Stimulated activated naive CD8-positive, alpha-beta T cell treated with anti-CD3 and anti-CD28 coated beads, Interleukin-15, Interleukin-2, amounts not matched to agents 100 U/mL and 50 U/mL, for 24 hours (primary cell): Measurements from ENCODE around the gene ADGRD1.

Experiments used
- ATAC-seq: fragments of 150-1000 bp; cut with Tn5 transposase; one replicate; pipeline ENCODE4 v1.10.0; 2021
- DNase-seq: peaks from one replicate; pipeline ENCODE4 v3.0.0; 2021

The ADGRD1 gene

DNA sequence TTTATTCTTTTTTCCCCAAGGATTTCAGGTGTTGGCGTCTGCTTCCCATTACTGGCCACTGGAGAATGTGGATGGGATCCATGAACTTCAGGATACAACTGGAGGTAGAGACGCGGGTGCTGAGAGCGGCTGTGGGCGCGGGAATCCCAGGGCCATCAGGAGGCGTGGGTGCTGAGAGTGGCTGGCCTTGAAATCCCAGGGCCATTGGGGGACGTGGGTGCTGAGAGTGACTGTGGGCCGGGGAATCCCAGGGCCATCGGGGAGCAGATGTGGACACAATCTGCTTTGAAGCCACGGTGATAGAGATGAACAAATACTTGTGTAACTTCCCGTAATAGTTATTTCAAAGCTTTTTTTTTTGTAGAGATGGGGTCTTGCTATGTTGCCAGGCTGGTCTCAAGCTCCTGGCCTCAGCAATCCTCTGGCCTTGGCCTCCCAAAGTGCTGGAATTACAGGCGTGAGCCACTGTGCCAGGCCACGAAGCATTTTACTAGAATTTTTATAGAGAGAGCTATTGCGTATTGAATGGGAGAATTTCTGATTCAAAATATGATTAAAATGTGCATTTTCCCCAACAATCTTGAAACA lies 12.8 kb downstream of the ADGRD1 start:
- DNase-seq (no peak), ATAC-seq (no peak)

DNA sequence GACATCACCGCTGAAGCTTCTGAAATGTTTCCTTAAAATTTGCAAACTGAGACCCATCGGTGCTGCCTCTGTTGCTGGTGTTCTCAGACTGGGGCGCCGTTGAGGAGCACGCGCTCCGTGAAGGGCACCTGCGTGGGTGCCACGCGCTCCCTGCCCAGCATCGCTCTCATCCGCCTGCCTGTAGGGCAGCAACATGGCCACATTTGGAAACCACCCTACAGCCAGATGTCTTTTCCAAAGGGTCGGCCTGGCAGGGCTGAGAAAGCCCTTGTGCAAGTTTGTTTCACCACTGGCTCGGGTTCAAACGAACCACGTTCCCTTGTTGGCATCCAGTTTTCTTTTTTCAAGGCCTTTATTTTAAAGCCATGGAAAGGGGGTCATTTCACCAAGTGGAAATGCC lies 13.9 kb downstream of the ADGRD1 start:
- ATAC-seq (no peak), DNase-seq (no peak)

DNA sequence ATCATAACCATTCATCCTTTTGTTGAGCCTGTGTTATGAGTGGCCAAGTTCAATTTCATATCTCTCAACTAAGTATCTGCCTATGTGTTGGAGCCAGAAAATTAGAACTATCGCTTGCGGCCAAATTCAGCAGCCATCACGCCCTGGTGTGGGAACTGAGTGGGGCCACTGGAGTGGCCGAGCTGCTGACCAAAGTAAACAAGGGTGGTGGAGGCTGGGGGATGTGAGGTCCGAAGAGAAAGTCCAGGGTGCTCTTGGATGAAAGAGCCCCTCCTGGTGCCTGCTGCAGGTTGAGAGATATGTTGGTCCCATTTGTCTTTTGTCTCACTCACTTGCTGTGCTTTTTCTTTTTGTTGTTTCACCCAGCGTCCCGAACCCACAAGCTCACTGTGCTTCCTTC lies 14.9 kb downstream of the ADGRD1 start:
- ATAC-seq (no peak), DNase-seq (no peak)

DNA sequence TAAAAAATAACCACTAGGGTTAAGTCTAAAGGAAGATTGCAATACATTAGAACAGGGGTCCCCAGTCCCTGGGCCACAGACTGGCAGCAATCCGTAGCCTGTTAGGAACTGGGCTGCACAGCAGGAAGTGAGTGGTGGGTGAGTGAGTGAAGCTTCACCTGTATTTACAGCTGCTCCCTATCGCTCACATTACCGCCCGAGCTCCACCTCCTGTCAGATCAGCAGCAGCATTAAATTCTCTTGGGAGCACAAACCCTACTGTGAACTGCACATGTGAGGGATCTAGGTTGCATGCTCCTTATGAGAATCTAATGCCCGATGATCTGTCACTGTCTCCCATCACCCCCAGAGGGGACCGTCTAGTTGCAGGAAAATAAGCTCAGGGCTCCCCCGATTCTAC lies 15.5 kb downstream of the ADGRD1 start:
- DNase-seq = no peak
- no peak for ATAC-seq

DNA sequence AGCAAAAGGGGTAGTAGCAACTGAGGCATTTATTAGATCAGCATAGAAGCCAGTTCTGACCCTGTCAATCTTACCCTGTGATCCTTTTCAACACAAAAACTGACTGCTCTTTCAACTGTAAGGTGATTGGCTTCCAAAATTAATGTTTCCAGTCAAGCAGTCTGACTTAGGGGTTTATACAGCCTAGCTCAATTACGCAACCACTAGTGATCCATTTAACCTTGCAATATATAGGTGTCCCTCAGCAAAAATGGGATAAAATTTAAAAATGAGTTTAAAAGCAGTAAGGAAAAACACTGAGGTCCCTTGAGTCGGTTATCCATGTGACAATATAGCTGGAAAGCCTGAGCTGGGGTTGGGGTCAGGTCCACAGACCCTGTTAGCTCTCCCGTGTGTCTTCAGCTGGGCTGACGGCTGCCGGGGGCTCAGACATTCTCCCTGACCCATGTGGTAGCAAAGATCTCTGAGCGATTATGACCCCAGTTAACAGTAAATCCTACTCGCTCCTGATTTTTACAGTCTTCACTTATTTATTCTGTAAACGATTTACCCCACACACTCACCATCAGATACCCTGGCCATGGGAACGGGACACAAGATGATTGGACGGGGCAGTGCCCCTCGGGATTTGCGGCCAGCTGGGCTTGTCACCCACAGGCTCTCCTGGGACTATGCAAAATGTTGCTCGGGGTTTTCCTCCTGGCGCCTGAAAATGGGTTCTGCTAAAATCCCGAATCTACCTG lies 16.6 kb downstream of the ADGRD1 start:
- ATAC-seq = no peak

DNA sequence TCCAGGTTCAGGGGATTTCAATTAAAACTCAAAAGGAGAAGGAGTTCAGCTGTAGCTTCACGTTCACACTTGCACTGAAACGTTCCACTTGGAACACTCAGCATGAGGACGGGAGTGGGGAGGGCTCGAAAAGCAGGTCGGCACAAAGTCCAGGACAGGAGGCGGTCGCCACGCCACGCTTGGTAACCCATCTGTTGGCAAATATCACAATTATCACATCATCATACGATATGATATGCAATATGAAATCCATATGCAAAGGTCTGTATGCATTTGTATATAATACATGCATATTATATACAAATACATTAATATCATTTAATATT lies 17.2 kb downstream of the ADGRD1 start:
- DNase-seq = no peak

More for the DNA sequence above, 16.6 kb downstream of the ADGRD1 start:
- DNase-seq = no peak

DNA sequence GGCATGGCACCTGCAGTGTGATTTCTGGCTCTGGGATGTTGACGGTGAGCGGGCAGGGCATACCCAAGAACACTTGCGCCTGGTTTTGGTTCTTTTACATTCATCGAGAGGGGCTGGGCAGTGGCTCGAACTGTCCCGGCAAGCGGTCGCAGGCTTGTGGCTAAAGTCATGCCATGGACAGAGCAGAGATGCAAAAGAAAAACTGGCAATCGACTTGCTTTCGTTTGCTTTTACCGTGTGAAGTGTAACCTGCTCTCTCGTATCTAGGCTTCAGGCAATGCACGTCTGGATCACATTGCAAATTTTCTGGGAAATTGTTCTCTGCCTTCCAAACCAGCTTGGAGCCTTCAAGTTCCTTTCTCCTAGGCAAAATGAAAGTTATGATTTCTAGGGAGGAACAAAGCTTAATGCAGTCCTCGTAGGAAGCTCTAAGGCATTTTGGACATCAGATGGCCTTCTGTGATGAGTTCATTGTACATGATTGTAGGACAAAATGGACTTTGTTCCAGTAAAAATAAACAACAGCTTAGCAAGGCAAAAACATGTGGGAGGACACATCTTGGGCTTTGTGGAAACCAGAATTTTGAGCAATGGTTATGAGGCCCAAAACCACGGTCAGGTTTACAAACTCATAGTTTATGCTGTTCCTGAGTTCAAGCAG lies 18.3 kb downstream of the ADGRD1 start:
- DNase-seq (no peak), ATAC-seq (no peak)

More for the DNA sequence above, 17.2 kb downstream of the ADGRD1 start:
- ATAC-seq = no peak

DNA sequence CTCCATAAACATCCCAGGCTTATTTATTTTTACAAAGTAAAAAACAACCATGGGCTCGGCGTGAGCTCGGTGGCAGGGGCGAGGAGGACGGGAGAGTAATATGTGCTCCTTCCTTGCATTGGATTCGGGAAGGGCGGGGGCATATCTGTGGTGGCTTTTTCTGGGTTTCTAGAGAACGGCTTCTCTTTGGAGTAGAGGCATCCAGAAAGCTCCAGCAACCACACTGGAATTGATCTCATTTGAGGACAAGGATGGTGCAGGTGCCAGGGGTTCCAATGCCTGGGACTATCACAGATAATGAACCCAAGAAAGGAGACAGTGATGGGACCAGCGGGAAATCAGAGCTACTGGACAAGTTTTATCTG lies 18.9 kb downstream of the ADGRD1 start:
- DNase-seq (no peak), ATAC-seq (no peak)

DNA sequence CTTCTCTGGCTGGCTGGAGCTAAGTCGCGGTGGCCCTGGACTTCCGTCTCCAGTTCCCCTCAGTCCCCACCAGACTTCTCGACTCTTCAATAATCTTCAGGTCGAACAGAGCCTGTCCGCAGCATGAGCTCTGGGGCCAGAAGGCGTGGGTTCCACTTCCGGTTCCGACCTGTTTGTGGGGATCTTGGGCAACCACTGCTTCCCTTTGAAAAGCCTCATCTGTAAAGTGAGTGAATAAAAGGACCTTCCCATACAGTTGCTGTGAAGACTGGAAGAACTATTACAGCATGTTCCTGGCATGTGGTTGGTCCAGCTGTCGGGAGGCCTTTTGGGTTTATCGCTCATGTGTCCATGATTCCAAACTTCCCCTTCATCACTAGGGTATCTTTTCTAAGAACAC lies 19.4 kb downstream of the ADGRD1 start:
- no peak for DNase-seq
- no peak for ATAC-seq

DNA sequence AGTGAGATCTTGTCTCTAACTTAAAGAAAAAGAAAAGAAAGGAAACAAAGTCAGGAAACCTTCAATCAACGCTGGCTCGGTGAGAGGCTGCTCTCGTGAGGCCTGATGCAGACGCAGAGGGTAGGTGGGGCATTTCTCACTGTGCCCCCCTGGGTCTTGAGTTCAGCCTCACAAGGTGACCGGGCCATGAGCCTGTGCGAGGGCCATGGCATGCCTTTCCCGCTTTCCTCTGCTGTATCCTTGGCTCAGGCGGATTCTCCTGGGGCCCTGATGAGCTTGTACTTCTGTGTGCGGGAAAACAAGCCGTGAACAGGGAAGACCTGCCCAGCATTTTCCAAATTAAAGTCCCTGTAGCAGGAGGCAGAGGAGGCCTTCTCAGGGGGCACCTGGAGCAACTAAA lies 20.2 kb downstream of the ADGRD1 start:
- ATAC-seq = no peak
- DNase-seq = no peak

DNA sequence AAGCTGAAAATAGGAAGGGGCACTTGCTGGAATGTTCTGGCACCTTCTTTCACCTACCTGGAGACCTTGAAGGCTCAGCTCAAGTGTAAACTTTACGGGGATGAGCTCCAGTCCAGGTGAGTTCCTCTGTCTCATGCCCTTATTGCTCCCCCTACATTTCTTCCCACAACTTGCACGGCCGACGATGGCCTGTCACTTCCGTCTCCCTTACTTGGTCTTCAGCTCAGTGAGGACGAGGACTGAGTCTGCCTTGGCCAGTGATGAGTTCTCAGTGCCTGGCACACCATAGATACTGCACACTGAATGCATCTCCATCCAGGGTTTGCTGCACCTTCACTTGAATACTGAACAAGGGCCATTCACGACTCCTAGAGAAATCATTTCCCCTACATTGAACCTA lies 21.4 kb downstream of the ADGRD1 start:
- ATAC-seq = no peak
- no peak for DNase-seq

DNA sequence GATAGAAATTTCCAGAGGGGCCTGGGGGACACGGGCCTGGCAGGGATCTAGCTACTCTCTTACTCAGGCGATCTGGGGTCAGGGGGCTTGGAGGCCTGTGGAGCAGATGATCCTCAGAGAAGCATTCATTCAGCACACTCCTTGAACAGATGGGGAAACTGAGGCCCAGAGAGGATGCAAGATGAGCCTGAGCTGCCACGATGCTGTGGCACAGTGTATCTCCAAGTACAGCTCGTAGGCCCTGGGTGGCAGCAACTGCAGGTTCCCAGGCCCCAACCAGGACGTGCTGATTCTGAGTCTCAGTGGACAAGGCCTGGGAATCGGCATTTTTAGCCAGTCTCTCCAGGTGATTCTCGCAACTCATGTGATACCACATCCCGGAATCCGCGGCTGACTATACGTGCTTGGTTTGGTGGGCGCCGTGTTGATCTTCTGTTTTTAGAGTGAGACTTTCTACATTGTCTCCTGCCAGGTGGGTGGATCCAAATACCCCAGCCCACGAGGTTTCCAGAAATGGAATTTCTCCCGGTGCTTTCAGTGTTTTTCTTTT lies 22.5 kb downstream of the ADGRD1 start:
- DNase-seq = no peak
- no peak for ATAC-seq

DNA sequence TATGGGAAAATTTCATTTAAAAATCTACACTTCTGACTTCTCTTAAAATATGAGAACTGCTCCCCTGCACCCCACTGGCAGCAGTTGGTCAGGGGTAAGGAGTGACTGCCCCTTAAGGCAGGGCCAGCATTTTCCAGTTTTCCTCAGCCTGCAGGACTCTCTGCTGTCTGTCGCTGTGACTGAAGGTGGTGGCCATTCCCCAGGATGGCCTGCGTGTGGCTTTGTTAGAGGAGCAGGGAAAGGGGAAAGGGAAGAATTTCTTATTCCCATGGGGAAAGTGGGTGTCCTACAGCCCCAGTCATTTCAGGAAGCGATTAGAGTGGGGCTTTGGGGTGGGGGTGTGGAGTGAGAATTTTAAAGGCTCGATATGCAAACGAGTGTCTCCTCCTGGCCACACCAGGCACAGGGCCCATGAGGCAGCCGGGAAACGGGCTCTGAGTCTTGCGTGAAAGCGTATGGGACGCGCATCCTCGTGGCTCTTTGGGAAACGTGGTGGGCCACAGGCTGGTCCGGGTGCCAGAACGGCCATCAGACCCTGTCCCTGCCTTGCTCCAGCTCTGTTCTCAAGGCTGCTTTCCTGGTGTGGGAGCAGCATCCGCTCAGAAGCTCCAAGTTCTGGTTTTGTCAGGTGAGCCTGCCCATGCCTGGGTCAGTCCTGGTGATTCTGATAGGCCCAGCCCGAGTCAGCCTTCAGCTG lies 23.5 kb downstream of the ADGRD1 start:
- ATAC-seq = no peak
- no peak for DNase-seq

DNA sequence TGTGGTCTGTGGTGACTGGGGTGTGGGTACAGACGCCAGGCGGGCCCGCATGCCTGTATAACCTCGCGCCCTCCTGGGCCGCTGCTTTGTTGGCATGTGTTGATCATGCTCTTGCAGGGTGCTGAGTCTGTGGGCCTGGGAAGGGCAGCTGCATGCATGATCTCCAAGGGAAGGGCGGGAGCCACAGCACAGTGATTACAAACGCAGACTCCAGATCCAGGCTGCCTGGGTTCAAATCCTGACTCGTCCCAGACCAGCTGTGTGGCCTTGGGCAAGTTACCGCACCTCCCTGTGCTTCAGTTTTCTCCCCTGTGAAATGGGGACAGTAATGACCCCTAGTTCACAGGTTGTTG lies 24.0 kb downstream of the ADGRD1 start:
- no peak for ATAC-seq
- no peak for DNase-seq

DNA sequence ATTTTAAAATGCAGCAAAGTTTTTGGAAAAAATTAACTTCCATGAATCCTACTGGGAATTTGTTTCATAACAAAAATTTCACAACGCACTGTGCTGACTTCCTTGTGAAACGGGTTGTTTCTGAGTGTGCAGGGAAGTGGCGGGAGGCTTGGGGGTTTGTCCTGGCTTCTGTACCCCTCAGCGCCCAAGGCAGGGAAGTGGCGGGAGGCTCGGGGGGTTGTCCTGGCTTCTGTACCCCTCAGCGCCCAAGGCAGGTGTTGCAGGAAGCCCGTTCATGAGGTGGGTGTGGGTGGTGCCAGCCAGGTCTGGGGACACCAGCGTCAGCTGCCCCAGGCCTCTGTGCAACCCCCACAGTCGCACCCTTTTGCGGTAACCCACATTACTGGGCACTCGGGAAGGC lies 25.1 kb downstream of the ADGRD1 start:
- DNase-seq (no peak), ATAC-seq (no peak)

DNA sequence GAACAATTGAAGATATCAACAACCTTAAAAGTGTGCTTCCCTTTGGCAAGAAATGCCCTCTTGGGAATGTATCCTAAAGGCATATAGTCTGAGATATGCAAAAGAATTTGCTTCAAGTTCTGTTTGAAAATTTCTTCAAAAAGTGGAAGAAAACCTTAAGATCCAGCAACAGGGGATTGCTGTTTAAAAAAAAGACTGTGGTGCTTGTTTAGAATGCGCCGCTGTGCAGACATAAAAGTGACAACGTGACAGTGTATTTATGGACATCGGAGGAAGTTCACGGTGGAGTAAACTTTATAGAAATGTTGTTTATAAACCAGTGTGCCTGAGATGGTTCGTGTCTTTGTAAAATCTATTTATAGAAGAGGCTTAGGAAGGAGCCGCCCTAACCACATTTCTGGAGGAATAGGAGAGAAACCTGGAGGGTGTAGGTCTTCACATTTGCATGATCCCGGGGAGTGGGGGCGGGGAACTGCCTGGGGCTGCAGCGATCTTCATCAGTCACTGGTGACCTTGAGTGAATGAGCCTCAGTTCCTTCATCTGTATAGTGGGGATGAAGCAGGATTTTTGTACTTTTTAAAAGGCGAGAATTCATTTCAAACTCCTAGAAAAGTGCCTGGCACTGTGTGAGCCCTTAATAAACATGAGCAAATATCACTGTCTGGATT lies 27.5 kb downstream of the ADGRD1 start:
- no peak for ATAC-seq
- no peak for DNase-seq

DNA sequence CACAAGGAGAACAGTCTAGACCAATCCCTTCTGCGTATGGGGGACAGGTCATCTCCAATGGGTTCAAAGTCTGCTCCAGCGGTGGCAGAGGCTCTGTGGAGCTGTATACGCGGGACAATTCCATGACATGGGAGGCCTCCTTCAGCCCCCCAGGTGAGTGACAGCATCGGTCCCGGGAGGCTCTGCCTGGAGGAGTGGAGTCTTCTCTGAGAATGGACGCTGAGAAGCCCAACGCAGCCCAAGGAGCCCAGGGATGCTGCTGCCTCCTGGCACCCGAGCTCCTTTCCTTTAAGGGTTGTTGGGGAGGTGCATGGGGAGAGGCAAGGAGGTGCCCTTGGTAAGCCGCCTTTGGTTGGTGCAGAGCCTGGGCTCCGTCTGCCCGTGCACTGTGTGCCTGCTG lies 28.2 kb downstream of the ADGRD1 start:
- ATAC-seq = no peak
- no peak for DNase-seq

DNA sequence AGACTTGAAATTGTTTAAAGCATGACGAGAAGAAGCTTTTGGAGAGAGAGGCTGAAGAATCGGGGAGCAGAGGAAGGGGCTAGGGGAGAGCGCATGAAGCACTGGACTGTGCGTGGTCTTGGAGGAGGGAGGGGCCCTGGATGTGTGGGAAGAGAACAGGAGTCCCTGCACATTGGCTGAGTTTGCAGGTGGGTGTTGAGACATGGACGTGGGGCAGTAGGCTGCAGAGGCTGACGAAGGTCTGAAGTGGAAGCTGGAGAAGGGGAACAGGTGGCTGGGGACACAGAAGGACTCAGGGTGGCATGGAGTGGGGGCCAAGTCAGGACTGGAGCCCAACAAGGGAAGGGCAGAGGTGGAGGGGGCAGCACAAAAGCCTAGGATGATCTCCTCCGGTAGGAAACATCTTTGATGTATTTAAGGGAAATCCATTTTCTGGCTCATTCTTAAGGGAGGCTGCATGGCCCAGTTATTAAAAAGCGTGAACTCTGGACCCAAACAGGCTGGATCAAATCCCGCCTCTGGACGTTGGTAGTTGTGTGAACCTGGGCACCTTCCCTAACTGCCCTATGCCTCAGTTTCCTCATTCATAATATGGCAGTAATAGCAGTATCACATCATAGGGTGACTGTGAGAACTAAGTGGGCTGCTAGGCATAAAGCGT lies 29.0 kb downstream of the ADGRD1 start:
- ATAC-seq = no peak
- no peak for DNase-seq

DNA sequence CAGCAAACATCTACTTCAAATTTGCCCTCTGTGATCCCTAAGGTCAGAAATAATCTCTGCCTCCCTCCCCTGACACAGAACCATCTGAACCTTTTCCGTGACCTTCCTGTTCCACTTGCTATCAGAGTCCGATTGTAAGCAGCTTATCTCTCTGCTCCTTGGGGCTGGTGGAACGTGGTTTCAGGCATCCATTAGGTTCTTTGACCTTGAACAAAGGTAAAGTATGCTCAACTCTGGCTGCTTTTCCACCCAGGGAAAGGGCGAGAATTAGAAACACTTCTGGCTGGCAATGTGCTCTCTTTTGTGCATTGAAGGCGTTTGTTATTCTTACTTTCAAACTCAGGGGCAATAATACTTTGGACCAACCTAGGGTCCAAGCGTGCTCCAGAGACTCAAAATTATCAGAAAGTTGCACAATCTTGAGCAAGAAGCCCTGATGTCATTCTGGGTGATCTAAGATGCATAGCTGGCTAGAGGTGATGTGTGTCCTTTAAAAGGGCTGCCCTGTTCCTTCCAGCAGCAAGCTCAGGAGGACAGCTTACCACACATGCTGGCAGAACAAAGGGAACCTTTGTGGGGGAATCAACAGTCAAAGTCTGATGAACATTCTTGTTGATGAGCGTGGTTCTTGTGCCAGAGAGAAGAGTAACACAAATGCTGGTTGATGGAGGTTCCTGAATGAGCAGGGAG lies 29.8 kb downstream of the ADGRD1 start:
- ATAC-seq (no peak), DNase-seq (no peak)

DNA sequence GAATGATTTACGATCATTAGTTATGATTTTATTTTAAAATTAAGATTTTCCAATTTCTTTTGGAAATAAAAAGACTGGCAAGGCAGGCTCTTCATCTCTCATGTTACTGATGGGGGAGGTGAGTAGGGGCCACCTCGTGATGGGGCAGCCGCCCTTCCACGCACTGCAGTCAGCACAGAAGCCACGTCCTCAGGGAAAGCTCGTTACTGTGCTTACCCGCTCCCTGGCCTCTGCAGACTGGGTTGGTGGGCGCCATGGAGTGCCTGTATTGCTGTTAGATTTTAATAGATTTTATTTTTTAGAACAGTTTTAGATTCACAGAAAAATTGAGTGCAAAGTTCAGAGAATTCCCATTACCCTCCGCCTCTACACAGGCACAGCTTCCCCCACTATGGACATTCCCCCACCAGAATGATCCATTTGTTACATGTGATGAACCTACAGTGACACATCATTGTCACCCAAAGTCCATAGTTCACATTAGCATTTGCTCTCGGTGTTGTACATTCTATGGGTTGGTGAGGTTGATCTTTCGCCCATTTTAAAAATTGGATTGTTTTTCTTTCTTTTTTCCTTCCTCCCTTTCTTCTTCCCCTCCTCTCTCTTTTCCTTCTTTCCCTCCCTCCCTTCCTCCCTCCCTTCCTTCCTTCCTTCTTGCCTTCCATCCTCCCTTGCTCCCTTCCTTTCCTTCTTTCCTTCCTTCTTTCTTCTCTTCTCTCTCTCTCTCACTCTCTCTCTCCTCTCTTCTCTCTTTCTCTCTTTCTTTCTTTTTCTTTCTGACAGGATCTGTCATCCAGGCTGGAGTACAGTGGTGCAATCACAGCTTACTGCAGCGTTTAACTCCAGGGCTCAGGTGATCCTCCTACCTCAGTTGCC lies 30.7 kb downstream of the ADGRD1 start:
- ATAC-seq = no peak
- DNase-seq = no peak
